ENCODE measurements around the gene PLA2G4B. TPM values are rescaled to one million over a fixed set of nuclear protein-coding genes. Genes with fewer than 3 reads are reported as not detected.
"Not testable (repeated sequence)": the region's sequence is repeated elsewhere in the genome, so short reads cannot be mapped to it uniquely, and the experiment has no call there.

Gene PLA2G4B
- polyA plus RNA-seq, 1 donor, result 7.0 TPM

DNA sequence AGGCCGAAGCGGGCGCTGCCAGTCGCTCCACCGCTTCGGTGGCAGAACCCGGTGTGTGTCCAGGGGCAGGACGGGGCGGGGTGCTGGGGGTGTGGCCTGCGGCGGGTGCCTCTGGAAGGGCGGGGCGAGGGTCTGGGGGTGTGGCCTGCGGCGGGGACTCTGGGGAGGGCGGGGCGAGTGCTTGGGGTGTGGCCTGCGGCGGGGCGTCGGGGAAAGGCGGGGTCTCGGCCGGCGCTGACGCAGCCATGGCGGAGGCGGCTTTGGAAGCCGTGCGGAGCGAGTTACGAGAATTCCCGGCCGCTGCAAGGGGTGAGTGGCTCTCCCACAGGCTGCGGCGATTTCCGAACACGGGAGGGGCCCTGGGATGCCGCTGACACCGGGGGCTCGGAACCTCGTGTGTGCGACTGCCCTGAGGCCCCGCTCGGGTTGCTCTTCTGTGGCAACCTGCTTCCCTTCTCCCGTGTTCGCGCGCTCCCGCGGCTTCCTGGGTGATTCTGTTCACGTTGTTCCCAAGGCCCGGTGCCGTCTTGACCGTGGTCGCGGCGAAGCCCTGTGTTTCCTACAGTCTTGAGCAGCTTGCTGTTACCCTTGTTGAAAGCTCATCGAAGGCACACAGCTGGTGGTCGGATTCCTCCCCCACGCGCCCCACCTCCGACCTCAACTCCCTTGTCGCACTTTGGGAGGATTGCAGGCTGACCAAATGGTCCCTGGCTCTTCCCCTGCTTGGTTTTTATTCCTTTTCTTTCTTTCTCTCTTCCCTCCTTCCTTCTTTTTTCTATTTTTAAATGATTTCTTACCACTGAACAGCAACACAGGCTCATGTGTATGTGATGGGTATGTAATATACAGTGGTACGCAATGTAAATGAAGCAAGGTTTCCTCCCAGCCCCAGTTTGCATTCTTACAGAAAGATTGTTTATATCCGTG lies 10.5 kb upstream of the PLA2G4B start, which contains the start of gene JMJD7:
TSS of gene JMJD7 (plus strand) at position 213 of the 927 bp plus-strand sequence. CDS start at position 246, 33 bp downstream.
- DNase-seq, result peak; percentile 89

DNA sequence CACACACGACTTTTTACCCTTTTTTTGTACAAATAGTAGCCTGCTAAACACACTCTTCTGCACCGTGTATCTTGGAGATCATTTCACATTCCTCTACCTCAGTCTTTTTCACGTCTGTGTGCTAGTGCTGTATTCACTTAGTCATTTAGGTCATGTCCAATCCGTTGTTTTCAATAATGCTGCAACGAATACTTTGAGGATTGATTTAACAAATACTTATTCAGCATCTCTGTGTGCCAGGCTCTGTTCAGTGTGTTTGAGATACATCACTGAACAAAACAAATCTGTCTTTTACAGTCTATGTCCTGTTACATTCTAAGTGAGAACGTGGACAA lies 9.9 kb upstream of the PLA2G4B start:
- no peak for DNase-seq

DNA sequence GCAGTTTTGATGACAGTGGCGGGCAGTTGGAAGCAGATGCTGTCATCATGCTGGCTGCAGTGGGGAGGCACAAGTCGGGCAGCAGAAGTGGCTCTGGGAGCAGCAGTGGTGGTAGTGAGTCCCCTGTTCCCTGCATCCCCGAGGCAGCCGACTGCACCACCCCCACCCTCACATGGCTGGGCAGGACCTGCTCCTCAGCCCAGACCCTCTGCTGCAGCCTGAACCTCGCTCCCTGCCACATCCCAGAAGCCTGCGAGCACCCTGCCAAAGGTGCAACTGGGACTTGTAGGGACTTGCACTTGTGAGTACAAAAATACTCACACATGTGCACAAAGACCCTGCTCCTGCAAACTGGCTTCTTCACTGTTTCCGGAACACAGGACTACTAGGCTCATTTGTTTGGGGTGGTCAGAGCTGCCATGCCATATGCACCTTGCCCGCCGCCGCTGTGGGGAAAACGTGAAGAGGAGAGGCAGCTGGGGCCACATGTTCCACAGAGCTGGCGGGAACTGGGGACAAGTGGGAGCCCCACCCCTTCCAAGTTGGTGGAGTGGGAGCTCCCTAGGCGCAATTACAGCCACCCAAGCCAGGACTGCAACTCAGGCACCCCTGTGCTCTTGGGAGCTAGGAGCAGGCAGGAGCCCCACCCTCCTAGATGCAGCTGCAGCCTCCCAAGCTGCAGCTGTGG lies 8.5 kb upstream of the PLA2G4B start:
- DNase-seq, result no peak

DNA sequence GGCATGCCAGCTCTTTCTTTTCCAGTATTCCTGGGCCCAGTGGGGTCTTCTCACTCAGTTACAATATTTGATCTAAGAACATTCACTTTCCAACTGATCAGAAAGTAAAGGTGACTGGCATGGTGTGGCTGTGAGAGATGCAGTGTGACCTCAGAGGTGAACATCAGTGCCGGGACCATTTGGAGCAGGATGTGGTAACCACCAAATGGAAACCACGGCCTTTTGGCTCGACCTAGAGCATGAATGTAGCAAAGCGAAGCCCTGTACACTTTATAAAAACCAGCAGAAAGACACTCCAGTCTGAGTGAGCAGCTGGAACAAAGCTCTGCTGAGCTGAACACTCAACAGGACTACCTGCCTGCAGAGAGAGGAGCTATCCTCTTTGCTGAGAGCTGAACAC lies 7.4 kb upstream of the PLA2G4B start:
- not testable (repeated sequence) for DNase-seq

DNA sequence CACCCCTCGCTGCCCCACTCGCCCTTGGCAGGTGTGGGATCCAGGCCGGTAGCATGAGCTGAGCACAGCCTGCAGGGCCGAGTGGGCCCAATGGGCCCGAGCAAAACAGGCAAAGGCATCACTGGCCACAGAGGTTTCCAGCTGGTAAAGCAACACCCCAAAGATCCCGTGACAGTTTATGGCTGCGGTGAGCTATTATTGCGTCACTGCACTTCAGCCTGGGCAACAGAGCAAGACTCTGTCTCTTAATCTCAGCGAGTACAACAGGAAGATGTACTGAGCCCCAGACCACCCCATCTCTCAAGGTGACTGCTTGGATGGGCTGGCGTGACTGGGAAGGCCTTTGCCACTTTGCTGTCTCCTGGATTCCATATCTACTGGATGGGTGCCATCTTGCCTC lies 6.4 kb upstream of the PLA2G4B start:
- DNase-seq, result no peak

DNA sequence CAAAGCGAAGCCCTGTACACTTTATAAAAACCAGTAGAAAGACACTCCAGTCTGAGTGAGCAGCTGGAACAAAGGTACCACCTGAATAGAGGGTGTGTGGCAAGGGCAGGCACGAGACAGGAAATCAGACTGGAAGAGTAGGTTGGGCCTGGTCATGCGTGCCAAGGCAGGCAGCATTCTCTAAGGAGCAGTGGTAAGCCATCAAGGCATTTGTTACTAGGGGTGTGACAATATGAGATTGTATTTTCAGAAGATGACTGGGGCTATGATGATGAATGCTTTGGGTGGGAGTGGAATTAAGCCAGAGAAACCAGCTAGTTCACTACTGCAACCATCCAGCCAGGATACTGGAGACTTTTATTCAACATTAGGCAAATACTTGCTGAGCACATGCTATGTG lies 5.8 kb upstream of the PLA2G4B start:
- no peak for DNase-seq

DNA sequence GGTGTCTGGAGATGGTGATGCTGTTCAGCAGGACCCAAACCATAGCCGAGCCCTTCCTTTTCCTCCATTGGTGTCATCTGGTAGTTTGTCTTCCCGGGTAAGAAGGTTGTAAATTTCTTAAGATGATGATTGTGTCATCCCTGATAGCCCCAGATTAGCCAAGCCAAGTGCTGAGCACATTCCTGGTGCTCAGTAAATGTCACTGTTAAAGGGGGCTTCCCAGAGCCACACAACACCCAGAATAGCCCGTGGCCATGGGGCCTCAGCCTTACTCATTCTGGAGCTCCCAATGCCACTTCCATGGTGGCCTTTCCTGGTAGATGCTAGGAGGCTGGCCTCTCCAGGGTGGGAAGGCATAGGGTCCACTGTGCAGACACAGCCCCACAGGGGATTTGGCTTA lies 4.6 kb upstream of the PLA2G4B start:
- no peak for DNase-seq

DNA sequence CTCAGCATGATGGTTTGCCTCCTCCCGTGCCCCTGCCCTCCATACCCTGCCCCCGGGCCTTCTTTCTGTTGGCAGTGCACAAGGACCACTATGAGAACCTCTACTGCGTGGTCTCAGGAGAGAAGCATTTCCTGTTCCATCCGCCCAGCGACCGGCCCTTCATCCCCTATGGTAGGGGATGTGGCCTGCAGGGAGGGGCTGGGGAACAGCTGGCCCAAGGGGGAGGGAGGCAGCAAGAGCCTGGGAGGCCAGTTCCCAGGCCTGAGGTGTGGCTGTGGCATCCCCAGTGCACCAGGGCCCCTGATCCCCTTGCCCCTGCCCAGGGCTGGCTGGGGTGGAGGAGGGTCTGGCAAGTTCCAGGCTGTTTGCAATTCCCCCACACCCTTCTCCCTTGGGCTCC lies 2.6 kb upstream of the PLA2G4B start:
- no peak for DNase-seq

DNA sequence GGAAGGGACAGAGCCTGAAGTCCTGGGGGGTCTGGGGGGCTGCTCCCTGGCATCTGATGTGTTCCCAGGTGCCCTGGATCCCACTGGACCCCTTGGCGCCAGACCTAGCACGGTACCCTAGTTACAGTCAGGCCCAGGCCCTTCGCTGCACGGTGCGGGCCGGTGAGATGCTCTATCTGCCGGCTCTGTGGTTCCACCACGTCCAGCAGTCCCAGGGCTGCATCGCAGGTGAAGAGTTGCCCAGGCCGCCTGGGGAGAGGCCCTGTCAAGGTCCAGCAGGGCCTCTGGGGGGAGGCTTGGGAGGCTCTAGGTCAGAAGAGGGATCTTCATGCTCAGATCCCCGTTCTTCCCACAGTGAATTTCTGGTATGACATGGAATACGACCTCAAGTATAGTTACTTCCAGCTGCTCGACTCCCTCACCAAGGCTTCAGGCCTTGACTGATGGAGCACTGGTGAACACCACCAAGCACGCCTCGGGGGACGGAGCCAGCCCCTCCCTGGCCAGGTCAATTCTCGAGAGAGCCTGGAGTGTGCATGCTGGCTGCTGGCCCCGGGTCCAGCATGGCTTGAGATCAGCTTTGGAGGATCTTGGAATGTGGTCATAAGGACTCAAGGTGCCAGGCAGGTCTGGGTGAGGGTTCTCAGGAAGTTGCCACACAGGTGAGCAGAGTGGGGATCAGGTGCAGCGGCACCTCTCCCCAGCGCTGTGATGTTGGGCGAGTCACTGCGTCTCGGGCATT lies 1.8 kb upstream of the PLA2G4B start:
- DNase-seq, result no peak

DNA sequence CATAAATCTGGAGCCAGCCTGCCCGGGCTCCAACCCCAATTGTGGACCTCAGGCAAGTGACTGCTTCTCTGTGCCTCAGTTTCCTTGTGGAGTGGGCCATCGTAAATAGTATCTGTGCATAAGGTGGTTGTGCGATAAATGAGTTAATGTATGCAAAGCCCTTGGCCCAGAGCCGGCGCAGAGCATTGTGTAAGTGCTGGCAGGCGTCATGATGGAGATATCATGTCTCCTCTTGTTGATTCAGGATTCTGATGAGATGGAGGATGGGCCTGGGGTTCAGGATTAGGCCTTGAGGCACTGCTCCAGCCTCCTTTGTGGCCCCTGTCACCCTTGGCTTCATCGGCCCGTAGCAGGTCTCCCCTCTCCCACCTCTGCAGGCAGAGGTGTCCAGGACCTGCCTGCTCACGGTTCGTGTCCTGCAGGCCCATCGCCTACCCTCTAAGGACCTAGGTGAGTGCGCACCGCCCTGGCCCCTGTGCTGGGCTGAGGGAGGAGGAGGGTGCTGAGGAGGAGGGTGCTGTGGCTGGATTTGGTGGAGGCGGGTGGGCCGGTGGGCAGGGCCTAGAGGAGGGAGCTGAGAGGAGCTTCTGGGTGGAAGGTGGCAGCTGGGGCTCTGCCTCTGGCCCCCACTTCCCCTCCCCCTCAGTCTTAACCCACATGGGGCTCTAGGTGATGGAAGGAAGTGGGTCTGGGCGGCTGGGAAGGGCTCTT lies 1.3 kb downstream of the PLA2G4B start:
- DNase-seq, result no peak

DNA sequence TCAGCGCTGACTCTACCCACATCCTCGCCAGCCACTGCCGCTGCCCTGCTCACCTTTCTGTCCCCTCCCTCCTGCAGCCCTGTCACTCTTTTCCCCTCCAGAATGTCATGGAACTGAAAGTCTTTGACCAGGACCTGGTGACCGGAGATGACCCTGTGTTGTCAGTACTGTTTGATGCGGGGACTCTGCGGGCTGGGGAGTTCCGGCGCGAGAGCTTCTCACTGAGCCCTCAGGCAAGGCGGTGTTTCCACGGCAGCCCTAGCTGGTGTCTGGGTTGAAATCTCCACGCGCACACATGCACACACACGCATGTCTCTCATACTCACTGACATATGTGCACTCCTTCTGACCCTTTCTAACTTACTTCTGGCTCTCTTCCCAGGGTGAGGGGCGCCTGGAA lies 2.0 kb downstream of the PLA2G4B start:
- no peak for DNase-seq

DNA sequence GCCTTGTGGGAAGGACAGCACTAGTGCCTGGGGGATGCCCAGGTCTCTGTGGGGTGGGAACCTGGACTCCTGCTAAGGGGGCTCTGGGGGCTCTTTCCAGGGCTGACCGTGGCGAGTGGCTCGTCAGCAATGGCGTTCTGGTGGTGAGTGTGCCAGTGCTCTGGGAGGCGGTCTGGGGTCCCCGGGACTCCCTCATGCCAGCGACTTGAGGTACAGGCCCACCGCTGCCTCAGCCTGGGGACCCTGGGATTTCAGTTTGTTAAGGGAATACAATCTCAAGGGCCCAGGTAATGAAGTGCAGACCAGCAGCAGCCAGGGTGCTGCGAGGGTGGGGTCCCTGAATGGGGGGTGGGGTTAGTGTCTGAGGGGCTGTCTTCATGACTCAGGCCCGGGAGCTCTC lies 2.5 kb downstream of the PLA2G4B start:
- no peak for DNase-seq

DNA sequence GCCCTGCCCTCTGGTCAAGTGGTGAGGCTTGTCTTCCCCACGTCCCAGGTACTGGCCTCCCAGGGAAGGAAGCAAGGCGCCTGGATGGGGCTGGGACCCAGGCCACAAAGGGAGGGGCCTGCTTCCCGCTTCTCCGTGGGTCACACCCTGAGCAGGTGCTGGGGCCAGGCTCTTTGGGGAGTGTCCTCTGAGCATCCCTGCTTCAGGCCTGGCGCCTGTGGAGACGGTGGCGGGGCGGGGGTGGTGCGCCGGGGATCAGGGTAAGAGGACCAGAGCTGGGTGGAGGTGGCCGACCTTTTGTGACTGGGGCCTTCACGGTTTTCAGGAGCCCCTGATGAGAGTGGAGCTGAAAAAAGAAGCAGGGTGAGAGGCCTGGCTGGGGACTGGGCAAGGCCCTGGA lies 3.6 kb downstream of the PLA2G4B start:
- DNase-seq, result no peak

DNA sequence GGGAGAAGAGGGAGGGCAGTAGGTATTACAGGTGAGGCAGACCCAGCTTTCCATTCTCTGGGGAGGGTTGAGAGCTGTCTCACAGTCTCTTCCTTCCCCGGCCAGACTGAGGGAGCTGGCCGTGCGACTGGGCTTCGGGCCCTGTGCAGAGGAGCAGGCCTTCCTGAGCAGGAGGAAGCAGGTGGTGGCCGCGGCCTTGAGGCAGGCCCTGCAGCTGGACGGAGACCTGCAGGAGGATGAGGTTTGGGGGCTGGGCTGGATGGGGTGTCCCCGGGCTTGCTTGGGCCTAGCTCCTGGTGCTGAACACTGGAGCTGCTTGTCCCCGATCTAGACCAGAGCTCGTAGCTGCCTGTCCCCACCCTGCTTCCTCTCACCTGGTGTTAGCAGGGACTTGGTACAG lies 4.9 kb downstream of the PLA2G4B start:
- DNase-seq, result no peak

DNA sequence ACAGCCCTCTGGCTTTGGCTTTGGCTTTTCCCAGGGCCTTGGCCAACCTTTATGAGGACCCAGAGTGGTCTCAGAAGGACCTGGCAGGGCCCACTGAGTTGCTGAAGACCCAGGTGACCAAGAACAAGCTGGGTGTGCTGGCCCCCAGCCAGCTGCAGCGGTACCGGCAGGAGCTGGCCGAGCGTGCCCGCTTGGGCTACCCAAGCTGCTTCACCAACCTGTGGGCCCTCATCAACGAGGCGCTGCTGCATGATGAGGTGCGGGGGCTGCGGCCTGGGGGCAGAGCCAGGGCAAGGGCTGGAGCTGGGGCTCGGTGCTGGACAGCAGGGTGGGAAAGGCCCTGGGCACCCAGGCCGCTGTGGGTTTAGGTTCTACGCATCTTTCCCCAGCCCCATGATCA lies 6.2 kb downstream of the PLA2G4B start:
- DNase-seq, result no peak

DNA sequence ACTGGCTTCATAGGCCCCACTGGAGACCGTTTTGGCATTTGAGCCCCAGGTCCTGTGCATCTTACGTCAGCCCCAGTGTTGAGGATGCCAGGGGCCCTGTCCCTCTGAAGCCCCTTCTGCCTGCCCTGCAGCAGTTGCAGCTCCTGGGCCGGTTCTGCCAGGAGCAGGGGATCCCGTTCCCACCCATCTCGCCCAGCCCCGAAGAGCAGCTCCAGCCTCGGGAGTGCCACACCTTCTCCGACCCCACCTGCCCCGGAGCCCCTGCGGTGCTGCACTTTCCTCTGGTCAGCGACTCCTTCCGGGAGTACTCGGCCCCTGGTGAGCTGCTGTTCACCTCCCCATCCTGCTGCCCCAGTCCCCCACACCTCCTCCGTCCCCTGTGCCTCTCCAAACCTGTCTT lies 8.6 kb downstream of the PLA2G4B start:
- DNase-seq, result no peak

DNA sequence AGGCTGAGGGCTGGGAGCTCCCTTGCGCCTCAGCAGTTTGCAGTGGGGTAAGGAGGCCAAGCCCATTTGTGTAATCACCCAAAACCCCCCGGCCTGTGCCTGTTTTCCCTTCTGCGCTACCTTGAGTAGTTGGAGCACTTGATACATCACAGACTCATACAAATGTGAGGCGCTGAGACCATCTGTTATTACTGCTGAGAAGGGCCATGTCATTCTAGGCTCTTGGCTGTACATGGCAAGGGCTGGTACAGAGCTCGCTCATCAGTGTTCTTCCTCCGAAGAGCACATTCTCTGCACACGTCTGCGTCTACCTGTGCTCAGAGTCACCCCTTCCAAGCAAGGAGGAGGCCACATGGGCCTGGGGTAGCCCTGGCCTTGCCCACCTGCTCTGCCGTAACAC lies 9.3 kb downstream of the PLA2G4B start:
- no peak for DNase-seq

DNA sequence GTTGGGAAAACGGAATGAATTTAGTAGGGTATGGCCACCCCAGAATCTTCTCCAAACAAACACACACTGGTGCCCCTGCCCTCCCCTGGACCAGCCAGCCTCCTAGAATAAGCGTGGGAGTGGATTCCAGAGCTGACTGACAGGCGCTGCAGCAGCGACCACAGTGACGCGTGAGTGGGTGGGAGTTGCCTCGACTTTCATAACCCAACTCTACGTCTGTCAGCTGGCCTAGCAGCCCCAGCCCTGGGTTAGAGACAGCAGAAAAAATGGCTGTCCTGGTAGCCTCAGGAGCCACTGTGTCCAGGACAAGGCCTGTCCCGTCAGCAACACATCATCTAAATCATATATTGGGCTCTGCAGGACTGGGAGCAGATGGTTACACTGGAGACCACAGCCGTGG lies 10.0 kb downstream of the PLA2G4B start:
- DNase-seq, result no peak

DNA sequence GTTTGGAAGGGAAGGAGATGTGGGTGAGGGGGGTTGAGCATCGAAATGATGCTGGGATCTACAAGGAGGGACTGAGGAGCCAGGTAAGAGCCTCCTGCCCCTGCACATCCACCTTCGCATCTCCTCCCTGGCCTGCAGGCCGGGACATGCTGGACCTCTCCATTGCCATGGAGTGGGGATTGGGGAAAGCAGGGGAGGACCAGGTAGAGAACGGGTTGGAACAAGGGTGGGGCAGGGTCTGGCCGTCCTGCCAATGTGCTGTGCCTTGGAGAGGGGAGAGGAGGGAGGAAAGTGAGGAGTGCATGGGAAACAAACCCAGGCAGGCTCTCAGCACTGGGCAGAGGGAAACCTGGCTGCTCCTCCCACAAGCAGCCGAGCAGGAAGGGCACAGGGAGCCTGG lies 10.6 kb downstream of the PLA2G4B start:
- DNase-seq, result no peak

DNA sequence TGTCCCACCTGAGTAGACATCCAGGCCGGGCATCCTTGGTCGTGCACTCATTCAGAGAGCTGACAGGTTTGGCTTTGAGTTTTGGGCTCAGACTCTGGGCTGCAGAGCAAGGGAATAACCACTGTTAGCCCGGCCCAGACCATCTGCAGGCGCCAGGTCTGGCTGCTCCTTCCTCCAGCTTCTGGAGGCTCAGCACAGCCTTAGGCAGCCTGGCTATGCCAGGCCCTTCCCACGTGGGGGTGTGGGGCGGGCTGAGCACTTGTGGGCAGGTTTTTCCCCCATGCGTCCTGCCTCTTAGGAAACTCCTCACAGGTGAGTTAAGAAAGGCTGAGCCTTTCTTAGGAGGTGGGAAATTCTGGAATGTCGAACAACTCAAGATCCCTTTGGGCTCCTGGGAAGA lies 11.2 kb downstream of the PLA2G4B start:
- DNase-seq, result no peak

DNA sequence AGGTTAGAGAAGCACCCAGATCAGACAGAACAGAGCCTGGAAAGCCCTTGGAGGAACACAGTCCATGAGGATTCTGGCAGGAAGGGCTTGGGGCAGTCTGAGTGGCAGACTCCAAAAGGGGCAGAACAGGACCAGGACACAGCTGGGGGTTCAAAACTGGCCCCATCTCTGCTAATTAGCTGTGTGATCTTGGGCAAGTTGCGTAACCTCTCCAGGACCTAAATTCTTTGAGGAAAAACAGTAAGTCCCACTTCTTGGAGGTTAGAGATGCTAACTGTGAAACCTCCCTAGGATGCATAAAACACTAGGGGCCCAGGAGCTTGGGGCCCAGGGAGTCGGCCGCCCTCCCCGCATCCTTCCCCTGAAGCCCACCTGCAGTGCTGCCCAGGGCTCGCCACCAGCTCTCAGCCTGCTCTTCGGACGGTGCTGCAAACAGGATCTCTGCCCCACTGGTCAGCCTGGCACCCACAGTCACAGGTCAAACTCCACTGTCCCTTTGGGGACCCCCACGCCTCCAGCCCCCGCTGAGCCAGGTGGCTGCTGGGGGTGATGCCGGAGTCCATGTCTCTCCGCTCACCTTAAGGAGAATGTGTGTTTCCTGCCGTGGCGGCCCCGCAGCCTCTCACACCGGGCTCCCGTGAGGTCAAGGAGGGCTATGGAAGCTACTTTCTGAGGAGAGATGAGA lies 12.0 kb downstream of the PLA2G4B start:
- DNase-seq, result no peak

DNA sequence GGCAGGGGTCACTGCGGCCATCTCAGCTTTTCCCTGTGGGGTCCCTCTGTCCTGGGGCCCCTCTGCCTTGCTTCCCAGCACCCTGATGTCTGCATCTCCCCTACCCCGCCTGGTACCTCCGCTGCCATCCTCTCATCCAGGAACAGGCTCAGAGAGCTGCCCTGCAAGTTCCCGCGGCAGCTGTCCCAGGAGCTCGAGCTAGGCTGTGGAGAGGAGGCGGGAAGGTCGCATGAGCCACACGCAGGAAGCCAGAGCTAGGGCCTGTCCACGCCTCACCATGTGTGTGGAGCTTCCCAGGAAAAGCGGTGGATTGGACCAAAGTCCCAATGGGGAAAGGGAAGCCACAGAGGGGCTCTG lies 12.5 kb downstream of the PLA2G4B start:
- DNase-seq, result no peak
